HL-60 (cell line): ENCODE results near the gene SMPD1.
"Not testable (repeated sequence)": the region's sequence is repeated elsewhere in the genome, so short reads cannot be mapped to it uniquely, and the experiment has no call there.

Experiments
- DNase-seq, 2 experiments: peaks; one replicate each; pipeline ENCODE4 v3.0.0-alpha.2; 2010 to 2020; ENCODE audit warnings: low read depth in 1 of 2, low spot score in 1 of 2
- H3K27ac ChIP-seq: fragments of 250-450 bp; sonication (Bioruptor Pico); replicated peaks from 2 replicates; pipeline ENCODE4 v1.5.1; 2020; ENCODE audit warnings: mild to moderate bottlenecking, moderate library complexity
- H3K27me3 ChIP-seq: fragments of 250-450 bp; sonication (Bioruptor Pico); 2 replicates; pipeline ENCODE4 v1.5.1; 2021; ENCODE audit warnings: mild to moderate bottlenecking, moderate library complexity; ENCODE audit not compliant: insufficient read depth, poor library complexity, severe bottlenecking
- H3K4me3 ChIP-seq: replicated peaks from 2 replicates; pipeline ENCODE4 v1.5.1; 2011; ENCODE audit warnings: mild to moderate bottlenecking, control low read depth, low read length; ENCODE audit not compliant: insufficient read depth
- CTCF ChIP-seq: IDR thresholded peaks from one replicate; pipeline ENCODE4 v1.5.1; 2011; ENCODE audit warnings: low read length, control low read depth, inconsistent platforms; ENCODE audit not compliant: insufficient read depth
- GABPA ChIP-seq: IDR thresholded peaks from 2 replicates; pipeline ENCODE4 v1.6.1; 2012; ENCODE audit warnings: low read depth
- POLR2AphosphoS5 ChIP-seq: IDR thresholded peaks from 2 replicates; pipeline ENCODE4 v1.6.1; 2012; ENCODE audit warnings: low read depth
- REST ChIP-seq: IDR thresholded peaks from 2 replicates; pipeline ENCODE4 v1.6.1; 2012; ENCODE audit warnings: low read depth; ENCODE audit not compliant: insufficient replicate concordance
- SPI1 ChIP-seq: IDR thresholded peaks from 2 replicates; pipeline ENCODE4 v1.6.1; 2012; ENCODE audit warnings: low read depth, mild to moderate bottlenecking, borderline replicate concordance

SMPD1 gene

GRCh38 chr11:6391537-6392134 is 1.4 kb downstream of the SMPD1 start:
- TF ChIP-seq CTCF (no peak), POLR2AphosphoS5 (no peak), SPI1 (no peak), GABPA (no peak), REST (no peak)
- Histone ChIP-seq H3K4me3 (no peak overlapping the region), H3K27ac (no peak overlapping the region), H3K27me3 (peaks cover 2% of the 10 kb centered on the region)
- DNase-seq = no peak

GRCh38 chr11:6392251-6392650 is 2.0 kb downstream of the SMPD1 start:
- not testable (repeated sequence) for H3K4me3 ChIP-seq, DNase-seq, H3K27me3 ChIP-seq, H3K27ac ChIP-seq

GRCh38 chr11:6393989-6394670 is 3.9 kb downstream of the SMPD1 start:
- DNase-seq = no peak
- H3K27ac ChIP-seq = no peak overlapping the region
- H3K4me3 ChIP-seq = no peak overlapping the region
- no peaks in the 10 kb centered on the region for H3K27me3 ChIP-seq
- TF ChIP-seq POLR2AphosphoS5 (no peak), SPI1 (no peak), GABPA (no peak), CTCF (no peak), REST (no peak)

GRCh38 chr11:6395470-6396060 is 5.3 kb downstream of the SMPD1 start:
- Histone ChIP-seq H3K4me3 (no peak overlapping the region), H3K27ac (no peak overlapping the region), H3K27me3 (no peaks in the 10 kb centered on the region)
- TF ChIP-seq CTCF (no peak), GABPA (no peak), REST (no peak), POLR2AphosphoS5 (no peak), SPI1 (no peak)
- no peak for DNase-seq
